AG10803 (cell line): Measurements from ENCODE around the gene SMYD3.

Experiments
- DNase-seq: peaks from one replicate; pipeline ENCODE4 v3.0.0; 2010; ENCODE audit warnings: low read depth
- H3K4me3 ChIP-seq: 2 replicates; pipeline ENCODE4 v1.5.1; 2011; ENCODE audit warnings: mild to moderate bottlenecking, low read length, control low read depth
- TF ChIP-seq, protein P1 (sequence below): conservative IDR thresholded peaks from 2 replicates; pipeline ENCODE4 v1.5.1; 2011; ENCODE audit warnings: mild to moderate bottlenecking, low read length, control low read depth, inconsistent platforms

SMYD3 gene

DNA sequence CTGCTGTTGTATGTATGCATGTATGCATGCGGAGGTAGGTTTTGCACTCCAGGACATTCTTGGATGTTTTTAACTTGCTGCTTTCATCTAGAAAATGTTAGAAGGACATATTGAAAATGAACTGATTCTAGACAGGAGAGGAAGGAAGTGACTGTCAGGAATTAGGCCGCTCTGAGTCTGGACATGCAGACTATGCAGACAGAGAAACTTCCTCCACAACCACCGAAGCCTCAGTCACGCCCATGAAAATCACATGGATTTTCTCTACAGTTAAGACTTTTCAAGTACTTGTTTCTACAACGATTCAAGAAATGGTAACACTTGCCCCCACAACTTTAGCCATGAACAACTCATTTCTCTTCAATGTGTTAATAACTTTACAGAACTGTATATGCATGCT lies 211.1 kb downstream of the SMYD3 start:
- no peak overlapping the region for H3K4me3 ChIP-seq
- no peak for DNase-seq
- TF ChIP-seq, protein P1, sequence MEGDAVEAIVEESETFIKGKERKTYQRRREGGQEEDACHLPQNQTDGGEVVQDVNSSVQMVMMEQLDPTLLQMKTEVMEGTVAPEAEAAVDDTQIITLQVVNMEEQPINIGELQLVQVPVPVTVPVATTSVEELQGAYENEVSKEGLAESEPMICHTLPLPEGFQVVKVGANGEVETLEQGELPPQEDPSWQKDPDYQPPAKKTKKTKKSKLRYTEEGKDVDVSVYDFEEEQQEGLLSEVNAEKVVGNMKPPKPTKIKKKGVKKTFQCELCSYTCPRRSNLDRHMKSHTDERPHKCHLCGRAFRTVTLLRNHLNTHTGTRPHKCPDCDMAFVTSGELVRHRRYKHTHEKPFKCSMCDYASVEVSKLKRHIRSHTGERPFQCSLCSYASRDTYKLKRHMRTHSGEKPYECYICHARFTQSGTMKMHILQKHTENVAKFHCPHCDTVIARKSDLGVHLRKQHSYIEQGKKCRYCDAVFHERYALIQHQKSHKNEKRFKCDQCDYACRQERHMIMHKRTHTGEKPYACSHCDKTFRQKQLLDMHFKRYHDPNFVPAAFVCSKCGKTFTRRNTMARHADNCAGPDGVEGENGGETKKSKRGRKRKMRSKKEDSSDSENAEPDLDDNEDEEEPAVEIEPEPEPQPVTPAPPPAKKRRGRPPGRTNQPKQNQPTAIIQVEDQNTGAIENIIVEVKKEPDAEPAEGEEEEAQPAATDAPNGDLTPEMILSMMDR = no peak

DNA sequence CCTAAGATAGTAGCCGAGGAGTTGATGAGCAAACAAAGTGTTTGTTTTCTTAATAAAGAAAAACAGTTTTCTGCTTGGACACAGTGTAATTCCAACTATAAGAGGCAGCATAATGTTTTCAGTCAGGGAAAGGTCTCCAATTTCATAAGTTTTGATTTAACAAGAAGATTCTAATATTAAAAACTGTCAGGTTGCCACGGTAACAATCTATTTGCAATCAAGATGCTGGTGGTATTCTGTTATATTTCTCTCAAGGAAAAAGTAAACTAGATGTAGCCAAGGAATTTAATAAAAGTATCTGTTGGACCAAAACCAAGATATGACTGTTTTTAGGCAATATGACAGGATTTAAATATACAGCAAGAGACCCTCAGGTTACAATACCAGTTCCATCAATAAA lies 211.7 kb downstream of the SMYD3 start:
- no peak overlapping the region for H3K4me3 ChIP-seq
- TF ChIP-seq, protein P1 = no peak
- DNase-seq = no peak

DNA sequence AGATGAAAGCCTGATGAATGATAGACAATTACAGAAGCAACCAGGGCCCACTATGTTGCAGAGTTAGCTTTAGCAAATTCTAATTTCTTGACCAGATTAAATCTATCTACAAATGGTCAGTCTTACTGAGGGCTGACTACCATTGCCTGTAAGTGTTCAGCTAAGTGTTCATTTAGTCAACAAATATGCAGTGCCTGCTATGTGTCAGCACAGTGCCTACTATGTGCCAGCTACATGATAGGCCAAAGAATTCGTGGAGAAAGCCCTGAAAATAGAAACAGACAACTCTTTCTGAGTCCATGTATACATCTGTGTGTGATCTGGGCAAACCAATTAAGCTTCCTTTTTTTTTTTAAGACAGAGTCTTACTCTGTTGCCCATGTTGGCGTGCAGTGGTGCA lies 212.8 kb downstream of the SMYD3 start:
- TF ChIP-seq, protein P1 = no peak
- no peak for DNase-seq

DNA sequence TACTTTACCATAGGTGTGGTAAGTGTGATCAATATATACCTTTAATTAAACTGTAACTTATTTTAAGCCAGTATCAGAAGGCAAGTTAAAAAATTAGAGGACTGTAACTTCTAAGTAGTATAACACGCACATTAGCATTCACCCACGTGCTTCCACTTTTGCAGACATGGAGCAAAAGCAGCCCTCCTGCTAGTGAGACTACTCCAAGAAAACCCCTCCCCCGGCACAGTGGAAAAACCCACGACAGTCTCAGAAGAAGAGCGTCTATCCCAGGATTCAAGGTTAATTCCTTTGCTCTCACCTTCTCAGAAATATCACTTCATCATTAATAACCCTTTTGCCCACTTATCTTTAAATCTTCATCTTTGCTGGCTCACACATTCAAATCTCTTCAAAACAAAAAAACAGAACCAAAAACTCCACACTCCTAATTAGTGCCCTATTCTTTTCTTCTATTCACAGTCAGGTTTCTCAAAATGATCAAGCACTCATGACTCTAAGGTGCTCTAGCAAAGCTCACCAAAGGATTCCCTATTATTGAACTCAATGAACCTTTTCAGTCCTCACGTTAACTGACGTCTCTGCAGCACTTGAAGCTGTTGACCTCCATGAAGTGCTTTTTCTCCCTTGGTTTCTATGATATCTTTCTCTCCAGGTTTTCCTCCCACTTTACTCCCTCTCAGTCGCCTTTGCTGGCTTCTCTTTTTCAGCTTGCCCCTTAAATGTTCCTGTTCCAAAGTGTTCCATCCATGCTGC lies 213.5 kb downstream of the SMYD3 start:
- TF ChIP-seq, protein P1 = no peak
- no peak for DNase-seq
- no peak overlapping the region for H3K4me3 ChIP-seq

More for the DNA sequence above, 212.8 kb downstream of the SMYD3 start:
- no peak overlapping the region for H3K4me3 ChIP-seq

DNA sequence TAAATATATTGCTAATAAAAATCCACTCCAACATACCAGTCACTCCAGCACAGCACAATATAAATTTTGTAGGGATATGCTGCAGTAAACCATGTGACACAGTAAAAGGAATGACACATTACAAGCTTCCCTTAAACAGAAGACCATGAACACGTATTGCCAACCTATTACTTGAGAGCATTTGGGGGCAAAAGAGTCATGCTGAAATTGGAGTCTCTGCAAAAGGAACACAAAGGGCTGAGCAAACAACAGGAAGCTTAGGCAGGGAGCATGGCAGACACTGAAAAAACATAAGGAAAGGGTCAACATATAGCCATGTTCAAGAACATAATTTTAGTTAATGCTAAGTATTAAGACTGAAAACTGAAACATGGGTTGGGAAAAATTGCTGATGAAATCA lies 214.5 kb downstream of the SMYD3 start:
- no peak overlapping the region for H3K4me3 ChIP-seq
- no peak for DNase-seq
- TF ChIP-seq, protein P1 = no peak

DNA sequence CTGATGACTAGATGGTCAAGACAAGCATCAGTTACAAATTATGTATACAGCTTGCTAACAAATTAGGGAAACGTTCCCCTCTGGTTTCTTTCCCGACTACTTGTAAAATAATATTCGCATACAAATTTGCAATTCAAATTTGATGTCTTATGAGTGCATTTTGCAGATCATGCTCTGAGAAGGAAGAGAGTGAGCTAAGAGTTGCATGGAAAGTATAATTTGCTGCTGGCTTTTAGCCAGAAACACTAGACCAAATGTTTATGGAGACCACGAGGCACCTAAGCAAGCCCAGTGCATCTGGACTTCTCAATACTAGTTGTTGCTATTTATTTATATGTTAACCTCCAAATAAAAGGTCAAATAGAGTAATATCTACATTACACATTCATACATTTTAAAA lies 216.0 kb downstream of the SMYD3 start:
- DNase-seq = no peak
- no peak overlapping the region for H3K4me3 ChIP-seq

DNA sequence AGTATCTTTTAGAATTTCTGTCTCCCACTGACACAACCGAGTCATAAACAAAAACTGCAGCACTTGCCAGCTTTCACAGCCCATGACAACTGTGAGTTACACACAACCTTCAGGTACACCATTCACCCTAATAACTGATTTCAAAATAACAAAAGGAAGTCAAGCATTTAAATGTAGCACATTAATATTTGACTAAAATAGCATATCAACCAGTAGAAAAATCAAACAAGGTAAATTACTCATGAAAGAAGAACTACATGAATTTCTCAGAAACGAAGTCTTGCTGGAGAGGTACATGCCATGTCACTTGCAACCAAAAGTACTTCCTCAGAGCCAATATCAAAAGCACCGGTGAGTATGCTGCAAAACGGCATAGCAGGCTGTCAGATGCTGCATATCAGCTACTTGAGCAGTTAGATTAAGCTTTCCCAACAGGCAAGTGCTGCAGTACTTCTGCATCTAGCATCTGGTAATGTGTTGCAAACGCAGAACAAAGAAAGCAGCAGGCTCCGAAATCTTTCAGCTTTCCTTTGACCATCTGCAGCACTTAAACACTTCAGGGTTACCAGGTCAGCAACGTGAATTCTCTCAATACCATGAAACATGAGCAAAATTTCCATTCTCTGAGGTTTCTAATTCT lies 223.2 kb downstream of the SMYD3 start:
- TF ChIP-seq, protein P1 = no peak
- H3K4me3 ChIP-seq = no peak overlapping the region
- DNase-seq = no peak

More for the DNA sequence above, 216.0 kb downstream of the SMYD3 start:
- TF ChIP-seq, protein P1 = no peak
